KMS-11 (cell line): ENCODE data around the gene ABHD5.
A peak's percentile ranks its signal among the peaks of the same experiment; 100 is the strongest.

ENCODE experiments used
- H2AFZ ChIP-seq: fragments of 200-600 bp; sonication (generic); 2 replicates; pipeline ENCODE4 v1.6.1; 2016; ENCODE audit warnings: antibody characterized with exemption, mixed run types, low read depth
- H3K27ac ChIP-seq: fragments of 200-600 bp; sonication (generic); 2 replicates; pipeline ENCODE4 v1.6.1; 2016; ENCODE audit warnings: mild to moderate bottlenecking, mixed run types
- H3K27me3 ChIP-seq: fragments of 200-600 bp; sonication (generic); 2 replicates; pipeline ENCODE4 v1.6.1; 2017; ENCODE audit warnings: mild to moderate bottlenecking, low read depth, mixed run types, moderate library complexity; ENCODE audit not compliant: insufficient read depth
- H3K36me3 ChIP-seq: fragments of 200-600 bp; sonication (generic); 2 replicates; pipeline ENCODE4 v1.6.1; 2017; ENCODE audit warnings: mild to moderate bottlenecking, mixed run types; ENCODE audit not compliant: insufficient read depth
- H3K4me1 ChIP-seq: fragments of 200-600 bp; sonication (generic); 2 replicates; pipeline ENCODE4 v1.6.1; 2016; ENCODE audit warnings: mild to moderate bottlenecking, low read depth, mixed run types; ENCODE audit not compliant: poor library complexity, severe bottlenecking
- H3K4me2 ChIP-seq: fragments of 200-600 bp; sonication (generic); 2 replicates; pipeline ENCODE4 v1.7.0; 2016; ENCODE audit warnings: mild to moderate bottlenecking, mixed run types
- H3K4me3 ChIP-seq: fragments of 200-600 bp; sonication (generic); IDR thresholded peaks from 2 replicates; pipeline ENCODE4 v1.6.1; 2017; ENCODE audit warnings: low read depth, low read length, mixed read lengths; ENCODE audit not compliant: insufficient read depth
- H3K79me2 ChIP-seq: fragments of 200-600 bp; sonication (generic); 2 replicates; pipeline ENCODE4 v1.6.1; 2016; ENCODE audit warnings: low read depth, mixed run types; ENCODE audit not compliant: insufficient read depth
- H3K9ac ChIP-seq: fragments of 200-600 bp; sonication (generic); 2 replicates; pipeline ENCODE4 v1.6.1; 2016; ENCODE audit warnings: mild to moderate bottlenecking, mixed run types
- H4K20me1 ChIP-seq: fragments of 200-600 bp; sonication (generic); 2 replicates; pipeline ENCODE4 v1.6.1; 2016; ENCODE audit warnings: mild to moderate bottlenecking, mixed run types; ENCODE audit not compliant: insufficient read depth
- TF ChIP-seq, protein P1 (sequence below): fragments of 200-600 bp; sonication (generic); conservative IDR thresholded peaks from 2 replicates; pipeline ENCODE4 v1.6.1; 2017; ENCODE audit warnings: low read depth, mild to moderate bottlenecking, antibody characterized with exemption, low read length, moderate library complexity, mixed read lengths

The ABHD5 gene

DNA sequence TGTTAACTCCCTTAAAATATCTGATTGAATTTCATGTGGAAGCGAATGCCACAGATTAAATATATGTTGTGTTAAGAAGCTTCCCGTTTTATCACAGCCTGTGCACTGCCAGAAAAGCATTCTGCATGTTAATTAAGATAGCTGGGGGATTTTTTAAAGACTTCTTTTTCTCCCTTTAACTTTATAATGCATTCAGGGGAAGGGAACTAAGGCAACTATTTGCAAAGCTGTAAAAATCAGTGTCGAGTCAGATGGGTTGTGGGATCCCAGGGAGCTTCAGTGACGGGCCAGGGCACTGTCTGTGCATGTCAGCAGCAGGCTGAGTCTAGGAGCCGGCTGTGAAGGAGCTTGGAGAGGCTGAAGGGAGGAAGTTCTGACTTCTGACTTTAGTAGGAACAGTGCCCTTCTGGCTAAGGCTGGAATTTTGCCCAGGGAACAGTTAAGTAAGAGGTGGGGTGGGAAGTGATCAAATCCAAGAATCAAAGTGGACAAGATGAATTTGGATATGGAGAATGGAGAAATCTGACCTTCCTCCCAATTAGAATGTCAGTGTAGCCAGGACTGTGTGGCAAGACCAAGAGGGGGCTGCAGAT, 77.7 kb downstream of the ABHD5 start:
- H3K4me2 ChIP-seq = no peak overlapping the region
- TF ChIP-seq, protein P1, sequence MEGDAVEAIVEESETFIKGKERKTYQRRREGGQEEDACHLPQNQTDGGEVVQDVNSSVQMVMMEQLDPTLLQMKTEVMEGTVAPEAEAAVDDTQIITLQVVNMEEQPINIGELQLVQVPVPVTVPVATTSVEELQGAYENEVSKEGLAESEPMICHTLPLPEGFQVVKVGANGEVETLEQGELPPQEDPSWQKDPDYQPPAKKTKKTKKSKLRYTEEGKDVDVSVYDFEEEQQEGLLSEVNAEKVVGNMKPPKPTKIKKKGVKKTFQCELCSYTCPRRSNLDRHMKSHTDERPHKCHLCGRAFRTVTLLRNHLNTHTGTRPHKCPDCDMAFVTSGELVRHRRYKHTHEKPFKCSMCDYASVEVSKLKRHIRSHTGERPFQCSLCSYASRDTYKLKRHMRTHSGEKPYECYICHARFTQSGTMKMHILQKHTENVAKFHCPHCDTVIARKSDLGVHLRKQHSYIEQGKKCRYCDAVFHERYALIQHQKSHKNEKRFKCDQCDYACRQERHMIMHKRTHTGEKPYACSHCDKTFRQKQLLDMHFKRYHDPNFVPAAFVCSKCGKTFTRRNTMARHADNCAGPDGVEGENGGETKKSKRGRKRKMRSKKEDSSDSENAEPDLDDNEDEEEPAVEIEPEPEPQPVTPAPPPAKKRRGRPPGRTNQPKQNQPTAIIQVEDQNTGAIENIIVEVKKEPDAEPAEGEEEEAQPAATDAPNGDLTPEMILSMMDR = no peak
- no peaks in the 10 kb centered on the region for H3K36me3 ChIP-seq
- H3K79me2 ChIP-seq = no peaks in the 10 kb centered on the region
- no peak overlapping the region; the same call in 1 of the 2 replicates for H2AFZ ChIP-seq
- H4K20me1 ChIP-seq = no peaks in the 10 kb centered on the region
- no peaks in the 10 kb centered on the region for H3K4me1 ChIP-seq
- no peak overlapping the region for H3K27ac ChIP-seq
- no peak overlapping the region for H3K4me3 ChIP-seq
- no peaks in the 10 kb centered on the region for H3K27me3 ChIP-seq
- H3K9ac ChIP-seq = no peak overlapping the region

GRCh38 chr3:43769097-43769884, 78.6 kb downstream of the ABHD5 start:
- Histone ChIP-seq H3K36me3 (no peaks in the 10 kb centered on the region), H3K4me1 (no peaks in the 10 kb centered on the region), H4K20me1 (no peaks in the 10 kb centered on the region), H3K4me2 (peak overlapping the region; percentile 17; the same call in 1 of the 2 replicates), H3K79me2 (no peaks in the 10 kb centered on the region), H3K4me3 (no peak overlapping the region), H3K27me3 (no peaks in the 10 kb centered on the region), H3K9ac (no peak overlapping the region), H3K27ac (no peak overlapping the region), H2AFZ (peak overlapping the region; percentile 75)
- TF ChIP-seq, protein P1 = peak; percentile 70

DNA sequence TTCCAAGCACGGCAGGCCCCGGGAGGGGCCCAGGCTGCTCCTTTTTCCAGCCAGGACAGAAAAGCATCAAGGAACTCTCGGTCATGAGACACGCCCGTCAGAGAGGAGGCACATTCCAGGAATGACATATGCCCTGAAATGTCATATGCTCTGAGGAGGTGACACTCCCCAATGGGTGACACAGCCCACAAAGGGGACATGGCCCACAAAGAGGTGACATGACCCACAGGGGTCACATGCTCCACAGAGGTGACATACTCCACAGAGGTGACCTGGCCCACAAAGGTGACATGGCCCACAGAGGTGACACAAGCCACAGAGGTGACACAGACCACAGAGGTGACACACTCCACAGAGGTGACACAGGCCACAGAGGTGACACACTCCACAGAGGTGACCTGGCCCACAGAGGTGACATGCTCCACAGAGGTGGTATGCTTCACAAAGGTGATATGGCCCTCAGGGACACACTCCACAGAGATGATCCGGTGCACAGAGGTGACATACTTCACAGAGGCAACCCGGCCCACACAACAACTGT, 79.2 kb downstream of the ABHD5 start:
- Histone ChIP-seq H3K27ac (no peak overlapping the region), H3K9ac (no peak overlapping the region), H3K36me3 (no peaks in the 10 kb centered on the region), H3K27me3 (no peaks in the 10 kb centered on the region), H4K20me1 (no peaks in the 10 kb centered on the region), H3K4me2 (no peak overlapping the region), H3K4me1 (no peaks in the 10 kb centered on the region), H2AFZ (peak overlapping the region; percentile 75), H3K79me2 (no peaks in the 10 kb centered on the region), H3K4me3 (no peak overlapping the region)
- TF ChIP-seq, protein P1 = no peak

- no peaks in the 10 kb centered on the region for H3K79me2 ChIP-seq
- no peak overlapping the region for H3K4me2 ChIP-seq
- no peak overlapping the region for H3K27ac ChIP-seq
- H3K9ac ChIP-seq = no peak overlapping the region
- H3K36me3 ChIP-seq = no peaks in the 10 kb centered on the region
- no peak overlapping the region for H2AFZ ChIP-seq
- H3K4me1 ChIP-seq = no peaks in the 10 kb centered on the region
- TF ChIP-seq, protein P1 = no peak
- no peaks in the 10 kb centered on the region for H4K20me1 ChIP-seq
- no peak overlapping the region for H3K4me3 ChIP-seq
- no peaks in the 10 kb centered on the region for H3K27me3 ChIP-seq
Measured at GRCh38 chr3:43770426-43771103, 79.8 kb downstream of the ABHD5 start.
